Measurements from ENCODE around the gene NOTCH1.

DNA sequence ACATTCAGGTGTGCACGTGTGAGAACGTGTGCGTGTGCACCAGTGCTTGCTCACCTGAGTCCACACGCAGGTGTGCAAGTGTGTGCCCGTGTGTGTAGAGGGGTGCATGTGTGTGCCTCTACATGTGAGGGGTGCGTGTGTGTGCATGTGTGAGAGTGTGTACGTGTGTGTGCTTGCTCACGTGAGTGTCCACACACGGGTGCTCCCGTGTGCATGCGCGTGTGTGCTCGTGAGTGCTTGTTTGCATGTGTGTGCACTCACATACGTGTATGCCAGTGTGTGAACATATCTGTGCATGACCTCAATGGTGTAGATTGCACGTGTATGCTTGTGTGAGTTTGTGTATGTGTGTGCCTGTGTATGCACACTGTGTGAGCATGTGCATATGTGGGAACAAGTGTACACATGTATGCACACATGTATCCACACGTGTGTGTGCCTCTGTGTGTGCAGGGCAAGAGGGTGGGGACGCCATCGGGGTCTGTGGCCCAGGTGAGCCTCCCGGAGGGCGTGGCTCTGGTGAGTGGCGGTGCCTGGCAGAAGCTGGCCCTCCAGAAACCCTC lies 40.6 kb upstream of the NOTCH1 start:
- no peak for TF ChIP-seq POLR2A (IDR thresholded peaks at IDR 0.05; ENCODE audit: low read length)
- TF ChIP-seq GATA1 (IDR thresholded peaks at IDR 0.05; ENCODE audit: low read depth, low read length): no peak

Measured in erythroblast (primary cell).